ENCODE data around the gene VAMP3. TPM values are rescaled to one million over a fixed set of nuclear protein-coding genes. Genes with fewer than 3 reads are reported as not detected.

Gene VAMP3
- total RNA-seq, 1 donor from 2014 or later, result 31.8 TPM

- Mint-ChIP-seq H3K4me3 (no peak overlapping the region), H3K36me3 (ENCODE audit: low read depth) (no peaks in the 10 kb centered on the region), H3K9me3 (no peaks in the 10 kb centered on the region), H3K4me1 (peaks cover 7% of the 10 kb centered on the region), H3K27ac (no peak overlapping the region), H3K27me3 (no peaks in the 10 kb centered on the region)
- ChIA-PET CTCF (interaction anchor here (1.2 kb wide), 1 partner anchor 24 kb away, joined by 3 read pairs; no protein-coding TSS in a partner anchor), POLR2A (no interaction called here)
- DNase-seq (no peak), ATAC-seq (ENCODE audit: low read depth) (no peak)
- TF ChIP-seq CTCF (IDR thresholded peaks at IDR 0.05), result no peak
- intact Hi-C loops (cut with micrococcal nuclease), result no loop called here
These were observed 43.2 kb upstream of the VAMP3 start for GRCh38 chr1:7727809-7728471.

- ChIA-PET CTCF (no interaction called here), POLR2A (no interaction called here)
- Mint-ChIP-seq H3K27ac (no peak overlapping the region), H3K4me1 (peaks cover 7% of the 10 kb centered on the region), H3K36me3 (ENCODE audit: low read depth) (peaks cover 7% of the 10 kb centered on the region), H3K27me3 (no peaks in the 10 kb centered on the region), H3K4me3 (no peak overlapping the region), H3K9me3 (no peaks in the 10 kb centered on the region)
- no peak for DNase-seq
- no peak for ATAC-seq (ENCODE audit: low read depth)
- no peak for TF ChIP-seq CTCF (IDR thresholded peaks at IDR 0.05)
- intact Hi-C loops (cut with micrococcal nuclease), result no loop called here
These were observed 41.3 kb upstream of the VAMP3 start for GRCh38 chr1:7729761-7730160.

- Mint-ChIP-seq H3K4me1 (no peaks in the 10 kb centered on the region), H3K27ac (no peak overlapping the region), H3K4me3 (no peak overlapping the region), H3K36me3 (ENCODE audit: low read depth) (peaks cover 20% of the 10 kb centered on the region), H3K9me3 (no peaks in the 10 kb centered on the region), H3K27me3 (no peaks in the 10 kb centered on the region)
- intact Hi-C loops (cut with micrococcal nuclease), result no loop called here
- no peak for TF ChIP-seq CTCF (IDR thresholded peaks at IDR 0.05)
- DNase-seq, result no peak
- CTCF ChIA-PET, result no interaction called here
- POLR2A ChIA-PET, result no interaction called here
- no peak for ATAC-seq (ENCODE audit: low read depth)
These were observed 38.8 kb upstream of the VAMP3 start for GRCh38 chr1:7732331-7732730.

- Mint-ChIP-seq H3K9me3 (no peaks in the 10 kb centered on the region), H3K27ac (no peak overlapping the region), H3K4me1 (no peaks in the 10 kb centered on the region), H3K4me3 (no peak overlapping the region), H3K27me3 (no peaks in the 10 kb centered on the region), H3K36me3 (ENCODE audit: low read depth) (peaks cover 29% of the 10 kb centered on the region)
- ChIA-PET CTCF (no interaction called here), POLR2A (no interaction called here)
- no peak for TF ChIP-seq CTCF (IDR thresholded peaks at IDR 0.05)
- DNase-seq (no peak), ATAC-seq (ENCODE audit: low read depth) (no peak)
- intact Hi-C loops (cut with micrococcal nuclease), result no loop called here
These were observed 37.8 kb upstream of the VAMP3 start for GRCh38 chr1:7733276-7733675.

GRCh38 chr1:7738044-7738443, 33.1 kb upstream of the VAMP3 start:
- no peak for DNase-seq
- H3K4me1 Mint-ChIP-seq, result peaks cover 4% of the 10 kb centered on the region
- no peaks in the 10 kb centered on the region for H3K27me3 Mint-ChIP-seq
- no peak overlapping the region for H3K4me3 Mint-ChIP-seq
- ChIA-PET POLR2A (no interaction called here), CTCF (no interaction called here)
- peaks cover 42% of the 10 kb centered on the region for H3K36me3 Mint-ChIP-seq (ENCODE audit: low read depth)
- TF ChIP-seq CTCF (IDR thresholded peaks at IDR 0.05), result no peak
- intact Hi-C loops (cut with micrococcal nuclease), result no loop called here
- ATAC-seq (ENCODE audit: low read depth), result no peak
- H3K27ac Mint-ChIP-seq, result no peak overlapping the region
- H3K9me3 Mint-ChIP-seq, result peaks cover 3% of the 10 kb centered on the region

Data from activated B cell treated with CpG ODN at 0.5 μM for 24 hours (primary cell).